Cerebellar cortex (tissue), 1 donor: ENCODE results near the gene ITGAX.

Source experiments
- DNase-seq: peaks from one replicate; pipeline ENCODE4 v3.0.0-alpha.2; 2015; ENCODE audit warnings: low spot score

Gene ITGAX

GRCh38 chr16:31348579-31348978 lies 6.4 kb upstream of the ITGAX start:
- no peak for DNase-seq

GRCh38 chr16:31350275-31351005 lies 4.5 kb upstream of the ITGAX start:
- no peak for DNase-seq

- no peak for DNase-seq
Observed at GRCh38 chr16:31351246-31351941, 3.6 kb upstream of the ITGAX start.

- DNase-seq = no peak
Observed at GRCh38 chr16:31351942-31352325, 3.0 kb upstream of the ITGAX start.

- DNase-seq = no peak
Observed at GRCh38 chr16:31352376-31353115, 2.4 kb upstream of the ITGAX start.

GRCh38 chr16:31355431-31356100 lies 590 bp downstream of the ITGAX start:
- DNase-seq = peak; percentile 17

GRCh38 chr16:31356566-31357323 lies 1.8 kb downstream of the ITGAX start:
- DNase-seq = no peak

- no peak for DNase-seq
Observed at GRCh38 chr16:31357324-31358109, 2.5 kb downstream of the ITGAX start.

GRCh38 chr16:31360251-31360650 lies 5.3 kb downstream of the ITGAX start:
- no peak for DNase-seq

GRCh38 chr16:31361201-31362110 lies 6.5 kb downstream of the ITGAX start:
- DNase-seq = no peak

GRCh38 chr16:31362476-31363405 lies 7.8 kb downstream of the ITGAX start:
- no peak for DNase-seq

- no peak for DNase-seq
Observed at GRCh38 chr16:31363721-31364120, 8.7 kb downstream of the ITGAX start.

- DNase-seq = no peak
Observed at GRCh38 chr16:31364421-31364820, 9.4 kb downstream of the ITGAX start.

GRCh38 chr16:31365131-31365865 lies 10.3 kb downstream of the ITGAX start:
- no peak for DNase-seq

GRCh38 chr16:31367853-31368252 lies 12.9 kb downstream of the ITGAX start:
- DNase-seq = no peak

- DNase-seq = no peak
Observed at GRCh38 chr16:31371008-31371407, 16.0 kb downstream of the ITGAX start.

- peak; percentile 41 for DNase-seq
Observed at GRCh38 chr16:31371619-31372484, 16.9 kb downstream of the ITGAX start.
